ENCODE results near the gene TTL. TPM values are rescaled to one million over a fixed set of nuclear protein-coding genes. Genes with fewer than 3 reads are reported as not detected.

The TTL gene
- total RNA-seq, 1 donor from 2014 or later, result 79.6 TPM

- DNase-seq (ENCODE audit: low read depth), result no peak
Measured at GRCh38 chr2:112580084-112580483, 98.1 kb downstream of the TTL start.

- peak; percentile 78 for DNase-seq (ENCODE audit: low read depth)
Measured at GRCh38 chr2:112582314-112582746, 100.4 kb downstream of the TTL start.

GRCh38 chr2:112583497-112584133, 101.7 kb downstream of the TTL start:
- peak; percentile 65 for DNase-seq (ENCODE audit: low read depth)

DNA sequence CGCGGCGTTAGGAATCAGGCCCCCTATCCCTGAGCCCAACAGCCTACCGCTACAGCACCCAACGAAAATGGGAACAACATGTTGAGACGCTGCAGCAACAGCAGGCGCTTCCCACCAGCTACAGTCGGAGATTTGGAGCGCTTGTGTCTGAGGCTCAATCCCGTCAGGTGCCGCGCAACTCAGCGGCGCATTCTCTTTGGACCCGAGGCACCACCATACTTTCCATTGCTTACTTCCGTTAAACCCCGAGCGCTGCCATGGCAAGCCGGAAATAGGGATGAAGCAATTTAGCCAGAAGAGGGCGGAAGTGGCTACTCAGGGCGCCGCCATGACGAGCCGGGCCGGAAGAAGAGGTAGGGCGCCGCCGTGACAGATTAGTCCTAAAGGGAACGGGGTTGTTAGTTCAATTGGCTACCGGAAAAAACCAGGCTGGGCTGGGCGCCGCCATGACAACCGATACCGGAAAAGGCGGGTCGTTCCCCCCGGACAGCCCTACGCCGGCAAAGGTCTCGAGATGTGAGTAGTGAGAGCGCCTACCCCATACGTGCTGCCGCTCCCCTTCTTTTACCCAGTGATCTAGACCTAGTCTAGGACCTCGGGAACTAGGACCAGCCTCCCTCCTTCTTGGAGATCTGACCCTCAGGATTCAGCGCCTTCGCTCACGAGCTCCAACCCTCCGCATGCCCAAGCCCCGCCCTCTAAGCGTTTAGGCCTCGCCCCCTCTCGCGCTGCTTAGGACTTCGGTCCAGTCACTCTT, 102.4 kb downstream of the TTL start, which contains the start of gene CHCHD5:
TSS of gene CHCHD5 (plus strand) at position 476 of the 757 bp plus-strand sequence. CDS start at position 515, 39 bp downstream.
- DNase-seq (ENCODE audit: low read depth), result peak; percentile 98

DNA sequence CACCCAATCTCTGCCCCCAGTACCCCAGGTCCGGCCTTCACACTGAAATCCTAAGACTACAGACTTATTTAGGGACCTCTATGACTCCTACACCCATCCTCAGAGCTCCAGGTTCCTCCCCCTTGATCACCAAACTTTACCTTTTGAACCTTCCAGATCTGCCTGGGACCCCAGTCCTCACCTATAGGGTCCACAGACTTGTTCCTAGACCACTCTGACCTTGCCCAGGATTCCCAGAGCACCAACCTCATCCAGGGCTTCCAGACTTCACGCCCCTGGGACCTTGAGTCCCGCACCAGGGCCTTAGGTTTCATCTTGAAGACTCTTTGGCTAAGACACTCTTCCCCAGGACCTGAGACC, 102.9 kb downstream of the TTL start:
- no peak for DNase-seq (ENCODE audit: low read depth)

DNA sequence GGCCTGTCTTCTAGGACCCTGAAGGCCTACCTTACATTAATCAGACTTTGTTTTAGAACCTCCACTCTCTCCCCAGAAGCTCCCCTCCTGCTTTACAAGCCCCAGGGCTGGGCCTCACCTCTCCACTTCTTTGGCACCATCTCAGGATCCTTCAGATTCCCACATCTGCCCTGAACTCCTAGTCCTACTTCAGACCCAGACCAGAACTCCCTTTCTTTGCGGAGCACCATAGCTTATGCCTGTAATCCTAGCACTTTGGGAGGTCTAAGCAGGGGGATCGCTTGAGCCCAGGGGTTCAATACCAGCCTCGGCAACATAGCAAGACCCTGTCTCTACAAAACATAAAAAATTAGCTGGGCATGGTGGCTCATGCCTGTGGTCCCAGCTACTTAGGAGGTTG, 103.4 kb downstream of the TTL start:
- DNase-seq (ENCODE audit: low read depth), result no peak

- no peak for DNase-seq (ENCODE audit: low read depth)
Measured at GRCh38 chr2:112585873-112586464, 104.0 kb downstream of the TTL start.

GRCh38 chr2:112588611-112589045, 106.7 kb downstream of the TTL start:
- peak; percentile 94 for DNase-seq (ENCODE audit: low read depth)

Other genes with a start within 250 kb of the TTL start
- gene ZC3H8, start 227.1 kb upstream of the TTL start, total RNA-seq, result 7.9 and 13.3 TPM in 2 replicates
- 8.8 and 11.7 TPM in 2 replicates for gene ZC3H6, start 206.6 kb upstream of the TTL start, total RNA-seq
- gene RGPD8, start 48.5 kb upstream of the TTL start, total RNA-seq, result 6.7 and 8.1 TPM in 2 replicates
- gene POLR1B, start 60.3 kb downstream of the TTL start, total RNA-seq, result 11.8 and 14.0 TPM in 2 replicates
- 20.9 and 21.6 TPM in 2 replicates for gene CHCHD5, start 102.5 kb downstream of the TTL start, total RNA-seq
- gene SLC20A1, start 163.8 kb downstream of the TTL start, total RNA-seq, result 22.9 and 36.8 TPM in 2 replicates
- not detected in 2 replicates for gene NT5DC4, start 238.9 kb downstream of the TTL start, total RNA-seq